Endothelial cell of umbilical vein (primary cell): ENCODE measurements around the gene ZIC1.

Source experiments
- EZH2 ChIP-seq: IDR thresholded peaks from 2 replicates; pipeline ENCODE4 v1.6.1; 2012; ENCODE audit warnings: borderline replicate concordance, low read depth, mild to moderate bottlenecking, moderate library complexity, low read length, inconsistent platforms; ENCODE audit not compliant: severe bottlenecking
- GATA2 ChIP-seq: IDR thresholded peaks from 2 replicates; pipeline ENCODE4 v1.7.0; 2011; ENCODE audit warnings: low read depth, mild to moderate bottlenecking, moderate library complexity, mixed read lengths, low read length; ENCODE audit not compliant: insufficient read length, insufficient read depth
- POLR2A ChIP-seq: IDR thresholded peaks from 2 replicates; pipeline ENCODE4 v1.6.1; 2012; ENCODE audit warnings: low read depth, mild to moderate bottlenecking, control low read depth, low read length
- TF ChIP-seq, protein P1 (sequence below), 2 donors: IDR thresholded peaks; 1 replicate in 1 of 2; 2 replicates in 1 of 2; pipeline ENCODE4 v1.5.1; 2011; ENCODE audit warnings: low read length in 2 of 2, mild to moderate bottlenecking in 2 of 2, moderate library complexity in 2 of 2, control low read depth in 1 of 2, inconsistent platforms in 1 of 2, low read depth in 1 of 2; ENCODE audit not compliant: insufficient read depth in 1 of 2; ENCODE audit errors: extremely low read depth in 1 of 2

DNA sequence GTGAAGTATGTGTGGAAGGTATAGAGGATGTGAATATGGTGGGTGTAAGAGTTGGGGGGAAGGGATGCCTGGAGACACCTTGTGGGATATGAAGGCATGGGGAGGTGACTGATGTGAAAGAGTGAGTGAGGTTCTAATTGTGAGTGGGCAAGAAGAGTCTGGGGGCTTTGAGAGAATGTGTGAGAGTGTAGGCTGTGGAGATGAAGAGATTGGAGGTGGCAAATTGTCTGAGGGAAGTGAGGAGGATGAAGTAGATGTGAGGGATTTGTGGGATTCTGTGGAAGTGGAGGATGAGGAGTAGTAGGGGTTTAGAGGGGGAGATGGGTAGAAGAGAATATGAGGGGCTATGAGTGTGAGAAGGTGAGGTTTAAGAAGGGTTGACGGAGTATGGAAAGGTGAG, 44.4 kb upstream of the ZIC1 start:
- TF ChIP-seq, protein P1, sequence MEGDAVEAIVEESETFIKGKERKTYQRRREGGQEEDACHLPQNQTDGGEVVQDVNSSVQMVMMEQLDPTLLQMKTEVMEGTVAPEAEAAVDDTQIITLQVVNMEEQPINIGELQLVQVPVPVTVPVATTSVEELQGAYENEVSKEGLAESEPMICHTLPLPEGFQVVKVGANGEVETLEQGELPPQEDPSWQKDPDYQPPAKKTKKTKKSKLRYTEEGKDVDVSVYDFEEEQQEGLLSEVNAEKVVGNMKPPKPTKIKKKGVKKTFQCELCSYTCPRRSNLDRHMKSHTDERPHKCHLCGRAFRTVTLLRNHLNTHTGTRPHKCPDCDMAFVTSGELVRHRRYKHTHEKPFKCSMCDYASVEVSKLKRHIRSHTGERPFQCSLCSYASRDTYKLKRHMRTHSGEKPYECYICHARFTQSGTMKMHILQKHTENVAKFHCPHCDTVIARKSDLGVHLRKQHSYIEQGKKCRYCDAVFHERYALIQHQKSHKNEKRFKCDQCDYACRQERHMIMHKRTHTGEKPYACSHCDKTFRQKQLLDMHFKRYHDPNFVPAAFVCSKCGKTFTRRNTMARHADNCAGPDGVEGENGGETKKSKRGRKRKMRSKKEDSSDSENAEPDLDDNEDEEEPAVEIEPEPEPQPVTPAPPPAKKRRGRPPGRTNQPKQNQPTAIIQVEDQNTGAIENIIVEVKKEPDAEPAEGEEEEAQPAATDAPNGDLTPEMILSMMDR (IDR thresholded peaks at IDR 0.05; ENCODE audit: extremely low read depth in 1 of 2, insufficient read depth in 1 of 2, low read depth in 1 of 2, low read length in 2 of 2) = no peak
- TF ChIP-seq POLR2A = no peak
- no peak for TF ChIP-seq GATA2
- TF ChIP-seq EZH2 = peak; percentile 0
